GM18498 (cell line): Measurements from ENCODE around the gene VIPR2.

Experiments
- ATAC-seq: cut with Tn5 transposase; IDR thresholded peaks from one replicate; pipeline ENCODE4 v1.9.1; 2021; ENCODE audit warnings: mild to moderate bottlenecking, moderate library complexity; ENCODE audit not compliant: unreplicated experiment

Gene VIPR2

DNA sequence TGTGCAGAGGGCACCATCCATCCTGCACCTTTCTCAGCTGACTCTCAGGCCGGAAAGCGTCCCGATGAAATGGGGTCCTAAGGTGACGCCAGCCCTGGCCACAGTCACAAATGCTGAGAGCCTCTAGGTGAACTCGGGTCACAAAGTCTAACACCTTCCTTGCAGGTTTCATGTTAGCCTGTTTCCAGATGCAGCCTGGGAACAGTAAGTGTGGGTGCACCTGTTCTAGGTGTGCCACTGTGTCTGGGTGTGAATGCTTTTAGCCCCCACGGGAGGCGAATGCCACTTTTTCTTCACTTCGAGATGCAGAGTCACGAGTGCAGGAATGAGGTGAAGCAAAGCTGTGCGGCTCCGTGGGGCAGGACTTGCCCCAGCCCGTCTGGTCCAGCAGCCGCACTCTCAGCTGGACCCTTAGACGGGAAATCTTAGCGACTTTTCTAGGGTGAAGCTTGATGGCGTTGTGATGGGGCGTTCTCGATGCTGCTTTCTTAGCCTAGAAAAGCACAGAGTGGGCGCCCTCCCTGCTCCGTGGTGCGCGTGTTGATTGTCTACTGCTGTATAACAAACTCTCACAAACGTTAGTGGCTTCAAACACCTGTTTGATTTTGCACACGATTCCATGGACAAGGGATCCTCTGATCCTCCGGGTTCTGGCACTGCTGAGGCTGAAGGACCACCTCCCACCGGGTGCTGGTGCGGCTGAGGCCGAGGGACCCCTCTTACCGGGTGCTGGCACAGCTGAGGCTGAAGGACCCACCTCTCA lies 13.6 kb upstream of the VIPR2 start:
- ATAC-seq, result no peak

DNA sequence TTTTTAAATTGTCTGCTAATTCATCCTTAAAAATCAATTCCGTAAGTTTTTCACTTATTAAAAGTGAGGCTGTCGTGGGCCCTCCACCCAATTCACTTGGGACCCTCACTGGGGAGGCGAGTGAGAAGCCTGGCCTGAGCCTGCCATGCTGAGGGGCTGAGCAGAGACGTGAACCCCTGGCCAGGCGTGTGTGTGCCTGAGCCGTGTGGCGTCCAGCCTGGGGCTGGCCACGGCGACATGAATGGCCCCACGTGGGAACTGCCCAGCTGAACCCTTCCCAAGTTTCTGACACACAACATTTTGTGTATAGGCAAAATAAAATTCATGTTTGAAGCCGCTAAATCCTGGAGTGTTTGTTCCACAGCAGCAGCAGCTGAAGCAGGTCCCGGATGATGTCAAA lies 13.0 kb upstream of the VIPR2 start:
- ATAC-seq, result no peak

DNA sequence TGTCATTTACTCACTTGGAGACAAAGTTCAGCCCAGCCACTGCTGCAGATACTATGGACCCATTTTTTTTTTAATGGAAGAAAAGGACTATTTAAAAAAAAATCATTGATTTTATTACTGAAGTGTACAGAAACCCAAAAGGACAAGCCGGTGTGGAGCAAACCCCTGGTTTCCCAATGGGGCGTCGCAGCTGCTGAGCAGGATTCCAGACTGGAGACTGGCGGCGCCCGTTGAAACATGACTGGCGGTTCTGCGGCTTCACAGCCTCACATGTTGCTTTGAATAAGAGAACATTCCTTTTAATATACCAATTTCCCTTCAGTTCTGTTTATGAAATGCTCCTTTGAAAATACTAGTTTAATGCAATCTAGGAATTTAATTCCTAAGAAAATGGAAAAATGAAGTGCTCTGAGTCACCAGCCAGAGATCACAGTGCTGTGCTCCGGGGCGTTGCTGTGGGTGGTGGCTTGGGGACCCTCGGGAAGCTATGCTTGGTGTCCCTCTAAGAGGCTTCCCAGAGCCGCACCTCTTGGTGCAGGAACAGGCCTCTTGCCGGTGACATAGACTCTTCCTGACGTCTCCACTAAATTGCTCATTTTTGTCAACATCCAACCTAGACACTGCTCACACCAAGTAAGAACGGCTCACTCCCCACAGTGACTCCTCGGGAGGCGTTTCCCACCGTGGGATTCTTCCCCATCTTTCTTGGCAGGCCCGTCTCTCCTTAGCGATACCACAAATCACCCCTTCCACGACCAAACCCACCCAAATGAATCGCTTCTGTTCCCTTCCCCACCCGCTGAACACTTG lies 12.0 kb upstream of the VIPR2 start:
- ATAC-seq, result no peak

DNA sequence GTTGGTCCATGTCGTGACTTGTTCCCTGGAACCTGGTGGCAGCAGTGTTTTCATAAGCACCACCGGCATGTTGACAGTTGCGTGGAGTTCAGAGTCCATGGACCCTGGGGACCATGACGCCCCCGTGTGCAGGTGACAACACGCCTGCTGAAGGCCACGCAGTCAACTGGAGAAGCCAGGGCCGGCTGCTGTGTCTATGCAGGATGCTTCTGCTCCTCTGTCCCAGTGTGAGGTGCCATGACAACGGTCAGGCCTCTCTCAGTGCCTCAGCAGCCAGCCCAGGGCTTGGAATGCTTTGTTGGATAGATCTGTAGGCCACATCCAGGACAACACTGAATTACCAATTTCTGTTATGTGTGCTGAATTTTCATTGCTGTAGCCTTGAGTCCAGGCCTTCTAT lies 10.7 kb upstream of the VIPR2 start:
- no peak for ATAC-seq

DNA sequence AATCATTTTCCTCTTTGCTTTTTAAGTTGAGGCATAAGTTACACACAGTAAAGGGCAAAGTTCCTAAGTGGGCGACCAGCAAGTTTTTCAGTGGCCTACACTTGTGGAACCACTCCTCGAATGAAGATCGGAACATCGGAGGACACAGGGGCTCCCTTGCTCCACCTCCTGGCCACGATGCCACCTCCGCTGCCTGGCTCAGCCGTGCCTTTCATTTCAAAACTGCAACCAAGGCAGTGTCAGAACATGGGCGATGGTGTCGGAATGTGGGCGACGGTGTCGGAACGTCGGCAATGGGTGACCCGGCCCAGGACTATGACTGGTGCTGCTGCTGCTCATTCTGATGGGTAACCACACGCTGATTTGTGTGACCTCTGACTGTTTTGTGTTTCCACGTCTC lies 9.6 kb upstream of the VIPR2 start:
- no peak for ATAC-seq

DNA sequence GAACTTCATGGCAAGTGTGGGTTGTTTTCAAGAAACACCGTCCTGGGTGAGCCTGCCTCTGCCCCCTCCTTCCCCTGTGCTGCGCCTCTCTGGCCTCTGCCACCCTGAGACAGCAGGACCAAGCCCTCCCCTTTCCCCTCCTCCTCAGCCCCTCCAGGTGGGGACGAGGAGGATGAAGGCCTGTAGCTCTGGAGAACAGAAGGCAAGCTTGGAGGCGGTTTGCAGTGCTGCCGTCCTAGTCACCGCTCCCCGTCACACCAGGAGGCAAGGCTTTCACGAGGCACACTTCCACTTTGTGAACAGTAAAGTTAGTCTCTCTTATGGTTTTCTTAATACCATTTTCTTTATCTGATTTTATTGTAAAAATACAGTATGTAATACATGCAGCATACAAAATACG lies 8.8 kb upstream of the VIPR2 start:
- no peak for ATAC-seq

DNA sequence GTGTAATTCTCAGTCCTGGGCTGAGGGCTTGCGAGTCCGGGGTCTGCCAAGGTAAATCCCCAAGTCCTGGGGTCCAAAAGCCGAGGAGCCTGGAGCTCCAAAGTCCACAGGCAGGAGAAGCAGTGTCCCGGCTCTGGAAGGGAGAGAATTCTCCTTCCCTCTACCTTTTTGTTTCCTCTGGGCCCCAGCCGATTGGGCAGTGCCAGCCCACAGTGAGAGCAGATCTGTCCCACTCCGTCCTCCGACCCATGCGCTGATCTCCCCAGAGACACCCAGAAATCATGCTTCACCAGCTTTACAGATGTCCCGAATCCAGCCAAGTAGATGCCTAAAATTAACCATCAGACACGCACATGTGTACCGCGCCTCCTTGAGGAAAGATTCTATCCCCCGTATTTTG lies 8.1 kb upstream of the VIPR2 start:
- ATAC-seq, result no peak

DNA sequence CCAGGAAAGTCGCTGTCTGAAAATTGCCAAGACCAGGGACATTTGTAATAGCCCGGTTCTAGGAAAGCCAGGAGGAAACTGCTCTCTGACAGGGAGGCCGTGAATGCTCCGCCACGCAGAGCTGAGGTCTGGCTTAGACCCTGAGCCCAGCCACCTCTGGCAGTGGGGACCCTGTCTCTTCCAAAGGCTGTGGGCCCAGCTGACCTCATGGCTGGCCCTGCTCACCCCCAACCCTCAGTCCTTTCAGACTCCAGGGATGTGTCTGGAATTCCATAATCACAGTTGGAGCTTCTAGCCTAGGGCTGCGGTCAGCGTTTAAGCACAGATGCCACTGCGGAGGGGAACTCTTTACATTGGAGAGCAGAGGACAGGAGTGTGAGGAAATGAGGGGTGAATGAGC lies 6.6 kb upstream of the VIPR2 start:
- no peak for ATAC-seq

DNA sequence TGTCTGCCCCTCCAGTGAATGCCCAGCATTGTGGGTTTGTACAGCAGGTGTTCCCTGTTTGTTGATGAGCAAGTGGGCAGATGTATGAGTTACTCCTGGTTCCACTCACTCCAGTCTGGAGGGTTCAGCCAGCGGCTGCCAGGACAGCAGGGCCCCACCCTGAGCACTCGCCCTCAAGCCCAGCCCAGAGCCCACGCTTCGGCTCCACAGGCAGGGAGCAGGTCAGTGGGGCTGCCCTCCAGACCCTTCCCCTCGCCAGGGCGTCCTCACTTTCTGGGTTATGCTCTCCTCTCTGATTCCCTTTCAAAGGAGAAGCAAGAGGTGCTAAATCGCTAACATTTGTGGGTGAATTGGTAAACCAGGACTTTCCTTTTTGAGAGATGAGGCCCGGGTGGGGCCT lies 4.8 kb upstream of the VIPR2 start:
- no peak for ATAC-seq

DNA sequence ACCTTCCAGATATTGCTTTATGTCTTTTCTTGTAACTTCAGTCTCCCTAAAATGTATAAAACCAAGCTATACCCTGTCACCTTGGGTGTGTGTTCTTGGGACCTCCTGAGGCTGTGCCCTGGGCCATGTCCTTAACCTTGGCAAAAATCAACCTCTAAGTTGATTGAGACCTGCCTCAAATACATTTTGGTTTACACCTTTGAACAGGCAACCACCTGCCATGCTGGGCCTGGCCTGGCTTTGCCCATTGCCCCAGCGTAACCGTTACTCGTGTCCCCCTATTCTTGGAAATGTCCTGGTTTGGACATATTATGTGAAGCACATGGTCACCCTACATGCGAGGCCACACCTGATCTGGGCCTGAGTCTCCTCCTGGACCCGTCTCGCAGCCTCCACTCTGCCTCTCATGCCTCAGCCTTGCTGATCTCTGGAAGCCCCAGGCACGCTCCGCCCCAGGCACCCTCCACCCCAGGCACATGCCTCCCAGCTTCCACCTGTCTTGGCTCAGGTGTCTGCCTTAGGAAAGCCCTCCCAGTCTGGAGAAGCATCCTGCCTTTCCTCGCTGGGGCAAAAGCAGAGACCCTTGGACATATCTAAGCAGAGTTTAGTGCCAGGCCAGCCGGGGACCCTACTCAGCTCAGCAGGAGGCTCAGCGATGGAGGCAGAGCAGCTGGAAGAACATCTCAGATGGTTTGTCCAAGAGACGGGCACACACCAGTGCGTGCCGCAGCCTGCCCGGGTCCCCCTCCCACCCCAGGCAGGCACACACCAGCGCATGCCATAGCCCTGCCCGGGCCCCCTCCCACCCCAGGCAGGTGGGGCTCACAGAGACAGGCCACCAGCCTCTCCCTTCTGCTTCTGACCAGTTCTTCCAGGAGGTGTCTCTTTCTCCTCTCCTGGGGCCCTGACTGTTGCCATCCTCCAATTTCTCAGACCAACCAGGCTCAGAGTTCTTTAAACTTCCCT lies 4.0 kb upstream of the VIPR2 start:
- ATAC-seq, result no peak

DNA sequence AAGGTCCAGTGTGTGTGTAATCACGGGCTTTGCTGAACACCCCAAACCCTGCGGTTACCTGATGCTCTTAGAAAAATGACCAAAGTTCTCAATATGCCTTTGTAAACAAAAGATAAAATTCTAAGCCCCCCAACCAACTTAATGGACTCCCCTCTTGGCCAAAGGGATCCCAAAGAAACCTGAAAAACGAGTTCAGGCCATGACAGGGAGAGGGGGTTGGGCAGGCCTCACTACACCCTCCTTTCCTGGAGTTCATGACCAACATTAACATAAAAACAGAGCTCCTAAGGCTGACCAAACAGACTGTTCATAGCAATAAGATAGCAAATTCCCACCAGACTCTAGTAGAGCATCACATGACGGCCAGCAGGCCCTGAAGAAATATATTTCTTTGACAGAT lies 3.0 kb upstream of the VIPR2 start:
- ATAC-seq, result no peak

DNA sequence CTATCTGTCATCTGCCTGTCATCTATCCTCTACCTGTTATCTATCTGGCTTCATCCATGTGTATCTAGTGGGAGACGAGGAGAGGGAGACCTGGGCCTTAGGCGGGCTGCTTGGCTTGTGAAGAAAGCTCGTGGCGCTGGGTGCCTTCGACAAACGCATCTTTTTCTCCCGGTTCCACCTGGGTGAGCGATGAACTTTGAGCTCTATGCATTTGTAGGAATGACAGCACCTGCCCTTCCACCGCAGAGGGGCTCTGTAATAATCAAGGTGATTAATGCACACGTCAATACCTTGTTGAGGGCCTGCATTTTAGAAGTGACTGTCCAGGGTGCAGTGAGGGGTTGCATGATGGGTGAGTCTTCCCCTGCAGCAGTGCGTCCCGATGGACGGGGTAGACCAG lies 2.6 kb upstream of the VIPR2 start:
- ATAC-seq, result no peak

DNA sequence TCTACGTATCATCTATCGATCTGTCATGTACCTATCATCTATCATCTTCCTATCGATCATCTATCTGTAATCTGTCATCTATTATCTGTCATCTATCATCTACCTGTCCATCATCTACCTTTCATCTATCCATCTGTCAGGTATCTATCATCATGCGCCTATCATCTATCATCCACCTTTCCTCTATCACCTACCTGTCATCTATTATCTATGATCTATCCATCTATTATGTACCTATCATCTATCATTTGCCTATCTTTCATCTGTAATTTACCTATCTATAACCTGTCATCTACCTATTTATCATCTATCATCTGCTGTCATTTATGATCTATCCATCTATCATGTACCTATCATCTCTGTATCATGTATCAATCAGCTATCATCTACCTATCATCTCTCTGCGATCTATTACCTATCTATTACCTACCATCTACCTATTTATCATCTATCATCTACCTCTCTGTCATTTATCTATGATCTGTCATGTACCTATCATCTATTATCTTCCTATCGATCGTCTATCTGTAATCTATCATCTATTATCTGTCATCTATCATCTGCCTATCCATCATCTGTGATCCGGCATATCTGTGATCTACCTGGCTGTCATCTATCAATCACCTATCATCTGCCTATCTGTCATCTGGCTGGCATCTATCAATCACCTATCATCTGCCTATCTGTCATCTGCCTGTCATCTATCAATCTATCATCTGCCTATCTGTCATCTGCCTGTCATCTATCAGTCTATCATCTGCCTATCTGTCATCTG lies 1.6 kb upstream of the VIPR2 start:
- ATAC-seq, result no peak

DNA sequence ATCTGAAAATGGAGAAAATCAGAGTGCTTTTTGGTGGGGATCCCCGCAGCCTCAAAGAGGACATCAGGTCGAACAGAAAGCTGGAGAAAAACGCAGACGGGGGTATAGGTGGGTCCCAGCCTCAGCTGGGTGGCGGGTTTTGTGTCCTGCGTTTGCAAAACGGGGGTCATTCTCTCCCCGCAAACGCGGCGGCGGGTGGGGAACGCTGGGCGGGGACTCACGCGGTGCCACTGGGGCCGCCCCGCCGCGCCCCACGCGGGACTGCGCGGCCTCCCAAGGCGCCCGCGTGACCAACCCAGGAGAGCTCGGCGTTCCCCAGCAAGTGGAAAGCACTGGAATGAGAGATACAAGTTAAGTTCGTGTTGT lies 806 bp upstream of the VIPR2 start:
- ATAC-seq, result no peak

DNA sequence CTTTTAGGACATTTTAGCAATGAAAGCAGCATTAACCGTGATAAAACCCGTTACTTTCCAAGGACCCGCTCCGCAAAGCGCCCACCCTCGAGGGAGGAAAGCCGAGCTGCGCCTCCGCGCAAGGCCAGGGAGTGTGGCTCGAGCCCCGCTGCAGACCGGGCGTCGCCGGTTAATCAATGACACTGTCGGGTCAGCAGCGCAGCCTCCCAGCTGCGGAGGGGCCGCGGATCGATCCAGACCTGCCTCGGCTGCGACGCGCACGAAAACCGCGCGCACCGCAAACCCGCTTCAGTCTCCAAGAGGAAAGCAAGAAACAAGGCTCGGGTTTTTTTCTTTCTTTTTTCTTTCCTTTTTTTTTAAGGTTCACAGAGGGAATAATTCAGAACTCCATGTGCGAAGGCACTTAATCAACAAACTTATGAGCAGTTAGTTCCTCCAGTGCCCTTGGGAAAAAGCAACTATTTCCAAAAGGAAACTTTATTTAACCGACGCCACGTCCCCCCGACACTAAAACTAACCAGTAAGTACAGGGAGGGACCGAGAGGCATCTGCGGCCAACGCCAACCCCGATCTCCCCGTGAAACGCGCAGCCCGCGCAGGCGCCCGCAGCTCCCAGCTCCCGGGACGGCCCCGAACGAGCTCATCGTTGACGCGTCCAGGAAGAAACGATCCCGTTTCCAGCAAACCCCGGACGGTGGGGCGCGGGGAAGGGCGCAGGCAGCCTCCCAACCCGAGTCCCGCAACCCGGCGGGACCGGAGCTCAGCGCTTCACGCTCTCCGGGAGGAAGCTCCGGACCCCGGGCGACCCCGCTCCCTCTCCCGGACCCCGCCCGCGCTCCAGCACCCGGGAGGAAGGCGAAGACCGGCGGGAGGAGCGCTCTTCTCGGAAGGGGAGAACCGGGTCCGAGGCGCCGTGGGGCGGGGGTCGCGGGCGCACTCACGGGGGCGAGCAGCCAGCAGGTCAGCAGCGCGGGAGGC lies 598 bp downstream of the VIPR2 start:
- no peak for ATAC-seq

DNA sequence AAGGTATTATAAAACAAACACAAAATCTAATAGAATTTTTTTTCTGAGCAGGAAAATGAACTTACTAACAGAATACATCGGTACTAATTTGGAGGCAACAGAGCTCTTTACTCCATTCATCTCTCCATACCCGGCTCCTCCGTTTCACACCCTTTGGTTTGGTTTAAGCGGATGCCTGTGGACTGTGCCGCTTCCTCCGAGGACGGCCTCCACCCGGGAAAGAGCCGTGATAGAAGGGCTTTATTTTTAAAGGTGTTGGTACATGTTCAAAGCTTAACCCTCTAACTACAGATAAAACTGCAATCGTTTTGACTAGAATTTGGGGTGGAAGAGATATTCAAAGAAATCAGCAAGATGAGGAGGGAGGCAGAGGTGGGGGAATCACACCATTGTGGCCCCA lies 1.9 kb downstream of the VIPR2 start:
- ATAC-seq, result no peak

DNA sequence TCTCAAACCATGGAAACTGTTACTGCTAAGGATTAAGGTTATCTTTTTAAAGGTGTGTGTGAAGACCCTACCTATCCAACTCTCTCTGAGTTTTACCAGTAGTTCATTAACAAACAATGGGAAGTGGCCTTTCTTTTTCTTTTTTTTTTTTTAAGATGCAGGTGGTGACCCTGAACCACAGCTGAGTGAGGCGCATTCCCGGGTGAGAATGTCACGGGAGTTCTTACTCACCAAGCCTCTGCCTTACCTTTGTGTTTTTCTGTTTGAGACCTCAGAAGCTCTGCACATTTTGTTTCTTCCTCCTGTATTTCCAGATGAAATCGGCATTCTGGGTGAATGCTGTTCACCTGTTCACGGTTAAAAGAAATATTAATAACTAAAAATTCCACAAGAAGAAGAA lies 2.5 kb downstream of the VIPR2 start:
- no peak for ATAC-seq

DNA sequence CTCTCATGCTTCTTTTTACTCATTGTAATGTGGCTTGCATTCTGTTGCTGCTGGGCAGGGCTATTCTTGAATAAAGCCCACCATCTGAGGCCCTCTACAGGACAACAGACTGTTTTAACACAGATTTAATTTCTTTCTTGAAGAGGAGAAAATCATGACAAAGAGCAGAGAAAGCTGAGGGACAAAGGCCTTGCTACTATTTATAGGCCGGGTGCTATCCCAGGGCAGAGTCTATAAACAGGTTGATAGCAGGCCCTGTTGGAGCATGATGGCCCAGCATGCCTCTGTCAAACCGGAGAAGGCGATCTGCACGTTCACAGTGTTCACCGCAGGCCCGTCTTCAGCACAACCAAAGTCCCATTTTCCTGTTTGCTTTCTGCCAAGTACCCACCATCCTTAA lies 3.0 kb downstream of the VIPR2 start:
- ATAC-seq, result no peak

DNA sequence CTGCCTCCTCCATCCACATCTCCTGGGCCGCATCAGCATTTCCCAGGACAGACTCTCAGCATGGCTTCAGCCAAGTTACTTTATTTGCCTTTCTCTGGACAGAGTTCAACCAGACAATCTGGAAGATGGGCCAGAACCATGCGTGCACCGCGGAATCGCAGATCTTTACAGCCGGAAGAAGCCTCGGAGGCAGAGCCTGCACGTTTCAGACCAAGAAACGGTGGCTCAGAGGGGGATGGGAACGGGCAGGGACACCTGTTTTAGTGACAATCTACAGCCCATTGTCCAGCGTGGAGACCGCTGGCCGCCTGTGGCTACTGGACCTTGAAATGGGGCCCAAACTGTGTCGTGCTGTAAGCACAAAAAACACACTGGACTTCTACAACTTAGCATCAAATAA lies 3.5 kb downstream of the VIPR2 start:
- ATAC-seq, result no peak
